Nucleus accumbens (tissue), 56 donors: ENCODE measurements around the gene GRIK4.
A peak's percentile ranks its signal among the peaks of the same experiment; 100 is the strongest.
"Not testable (repeated sequence)": the region's sequence is repeated elsewhere in the genome, so short reads cannot be mapped to it uniquely, and the experiment has no call there.

ENCODE experiments used
- DNase-seq, 56 donors: peaks; one replicate each; lab custom pipeline; 2025; lab: John Stamatoyannopoulos, UW

Gene GRIK4

DNA sequence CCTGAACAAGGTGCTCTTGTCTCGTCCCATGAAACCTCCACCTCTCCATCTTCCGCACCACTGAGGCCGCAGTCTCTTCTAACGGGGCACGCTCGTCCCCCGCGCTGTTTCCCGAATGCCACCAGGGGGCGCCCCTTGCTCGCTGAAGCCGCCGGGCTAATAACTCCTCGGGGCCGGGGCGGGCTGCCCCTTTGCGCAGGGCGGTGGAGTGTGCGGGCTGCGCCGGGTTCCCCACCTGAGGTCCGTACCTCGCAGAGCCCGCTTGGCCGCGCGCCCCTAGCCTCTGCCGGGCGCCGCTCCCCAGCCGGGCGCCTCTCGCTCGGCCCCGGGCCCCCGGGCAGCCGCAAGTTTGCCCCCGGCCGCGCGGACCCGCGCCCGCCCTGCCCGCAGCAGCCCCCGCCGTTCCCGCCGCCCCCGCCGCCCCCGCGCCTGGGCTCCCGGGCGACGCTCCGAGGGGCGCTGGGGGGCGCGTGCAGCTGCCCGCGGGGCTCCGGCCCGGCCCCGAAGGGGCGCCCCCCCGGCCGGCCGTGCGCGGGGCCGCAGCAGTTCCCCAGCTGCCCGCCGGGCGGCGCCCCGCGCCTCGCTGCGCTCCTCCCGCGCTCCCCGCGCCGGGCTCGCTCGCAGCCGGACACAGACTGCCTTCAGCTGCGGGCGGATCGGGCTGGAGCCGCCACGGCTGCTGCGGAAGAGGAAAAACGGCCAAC is at the start of gene GRIK4:
TSS of gene GRIK4 (plus strand) at position 633 of the 704 bp plus-strand sequence. CDS start 148,571 bp downstream, outside the sequence.
- DNase-seq, result peak in 52 of 56 donors; percentile 23 to 94 (median 71)

DNA sequence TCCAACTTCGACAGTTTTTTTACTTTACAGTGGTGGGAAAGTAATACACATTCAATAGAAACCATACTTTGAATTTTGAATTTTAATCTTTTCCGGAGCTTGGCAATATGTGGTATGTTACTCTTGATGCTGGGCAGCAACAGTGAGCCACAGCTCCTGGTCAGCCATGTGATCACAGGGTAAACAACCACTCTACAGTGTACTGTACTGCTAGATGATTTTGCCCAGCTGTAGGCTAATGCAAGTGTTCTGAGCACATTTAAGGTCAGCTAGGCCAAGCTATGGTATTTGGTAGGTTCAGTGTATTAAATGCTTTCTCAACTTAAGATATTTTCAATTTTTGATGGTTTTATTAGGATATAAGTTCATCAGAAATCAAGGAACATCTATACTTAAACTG is 48.7 kb upstream of the GRIK4 start:
- DNase-seq, result no peak

DNA sequence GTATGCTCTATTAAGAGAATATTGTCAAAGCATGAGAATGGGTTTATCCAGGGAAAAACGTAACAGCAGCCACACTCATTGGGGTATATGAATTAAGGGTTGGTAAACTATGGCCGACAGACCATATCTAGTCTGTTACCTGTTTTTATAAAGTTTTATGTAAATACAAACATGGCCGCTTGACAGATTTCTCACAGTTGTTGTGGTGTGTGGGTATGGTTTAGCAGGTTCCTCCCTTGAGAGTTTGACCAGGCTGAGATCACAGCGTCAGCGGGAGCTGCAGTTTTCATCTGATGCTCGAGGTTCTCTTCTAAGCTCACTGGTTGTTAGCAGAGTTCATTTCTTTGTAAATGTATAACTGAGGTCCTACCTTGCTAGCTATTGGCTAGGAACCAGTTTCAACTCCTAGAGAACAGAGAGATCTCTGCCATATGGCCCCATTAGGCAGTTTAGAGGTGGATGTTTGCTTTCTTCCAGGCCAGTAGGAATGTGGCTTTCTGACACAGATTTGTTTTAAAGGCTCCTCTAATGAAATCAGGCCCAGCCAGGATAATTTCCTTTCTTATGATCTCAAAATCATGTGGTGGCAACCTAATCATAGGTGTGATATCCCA is 45.5 kb upstream of the GRIK4 start:
- DNase-seq, result no peak

DNA sequence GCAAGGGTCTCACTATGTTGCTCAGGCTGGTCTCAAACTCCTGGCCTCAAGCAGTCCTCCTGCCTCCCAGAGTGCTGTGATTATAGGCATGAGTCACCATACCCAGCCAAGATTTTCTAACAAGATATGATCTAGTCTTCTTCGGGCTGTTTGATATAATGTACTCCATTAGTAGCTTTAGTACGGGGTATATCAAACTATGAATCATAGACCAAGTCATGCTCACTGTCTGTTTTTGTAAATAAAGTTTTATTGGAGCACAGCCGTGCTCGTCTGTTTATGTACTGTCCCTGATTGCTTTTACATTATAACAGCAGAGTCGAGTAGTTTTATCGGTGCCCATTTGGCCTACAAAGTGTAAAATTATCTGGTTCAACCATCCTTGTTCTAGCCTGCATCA is 43.9 kb upstream of the GRIK4 start:
- DNase-seq, result no peak

- no peak for DNase-seq
Measured at GRCh38 chr11:120471131-120471530, 40.4 kb upstream of the GRIK4 start.

DNA sequence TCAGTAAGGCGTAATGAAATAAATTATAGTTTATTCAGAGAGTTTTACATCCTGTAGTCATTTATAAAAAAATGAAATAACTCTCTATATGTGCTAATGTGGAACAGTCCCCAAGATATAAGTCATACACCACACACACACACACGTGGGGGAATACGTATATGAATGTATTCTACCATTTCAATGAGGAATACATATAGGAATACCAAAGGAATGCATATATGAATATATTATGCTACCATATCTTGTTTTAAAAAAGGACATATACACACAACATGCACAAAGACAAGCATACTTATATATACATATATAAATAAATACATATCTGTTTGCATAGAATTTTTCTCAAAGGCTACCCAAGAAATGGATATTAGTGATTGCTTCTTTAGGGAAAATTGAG is 39.6 kb upstream of the GRIK4 start:
- DNase-seq, result no peak

DNA sequence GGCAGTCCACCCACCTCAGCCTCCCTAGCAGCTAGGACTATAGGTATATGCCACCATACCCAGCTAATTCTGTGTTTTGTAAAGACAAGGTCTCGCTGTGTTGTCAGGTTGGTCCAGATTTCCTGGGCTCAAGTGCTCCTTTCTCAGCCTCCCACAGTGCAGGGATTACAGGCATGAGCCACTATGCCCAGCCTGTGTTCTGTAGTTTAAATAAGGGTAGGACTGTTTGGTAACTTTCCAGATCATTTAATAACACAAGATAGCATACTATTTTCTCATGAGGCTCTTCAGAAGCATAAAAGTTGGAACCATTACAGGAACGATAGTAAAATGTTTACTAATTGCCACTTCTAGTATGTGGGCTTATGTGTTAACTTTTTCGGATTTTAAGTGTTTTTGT is 38.0 kb upstream of the GRIK4 start:
- no peak for DNase-seq

DNA sequence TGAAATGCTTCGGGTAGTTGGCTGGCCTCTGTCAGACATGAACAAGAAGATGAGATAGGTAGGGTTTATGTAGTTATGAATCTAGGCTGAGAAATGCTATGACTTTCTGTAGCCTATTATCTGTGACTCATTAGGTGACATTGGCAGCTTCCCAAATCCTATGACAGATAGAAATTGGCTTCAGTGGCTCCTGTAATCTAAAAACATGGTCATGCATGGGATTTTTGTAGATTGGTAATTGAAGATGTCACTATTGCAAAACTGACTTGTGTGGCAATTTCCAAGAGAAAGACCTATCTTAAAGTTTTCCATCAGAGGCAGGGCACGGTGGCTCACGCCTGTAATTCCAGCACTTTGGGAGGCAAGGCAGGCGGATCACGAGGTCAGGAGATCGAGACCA is 29.4 kb upstream of the GRIK4 start:
- DNase-seq, result no peak

DNA sequence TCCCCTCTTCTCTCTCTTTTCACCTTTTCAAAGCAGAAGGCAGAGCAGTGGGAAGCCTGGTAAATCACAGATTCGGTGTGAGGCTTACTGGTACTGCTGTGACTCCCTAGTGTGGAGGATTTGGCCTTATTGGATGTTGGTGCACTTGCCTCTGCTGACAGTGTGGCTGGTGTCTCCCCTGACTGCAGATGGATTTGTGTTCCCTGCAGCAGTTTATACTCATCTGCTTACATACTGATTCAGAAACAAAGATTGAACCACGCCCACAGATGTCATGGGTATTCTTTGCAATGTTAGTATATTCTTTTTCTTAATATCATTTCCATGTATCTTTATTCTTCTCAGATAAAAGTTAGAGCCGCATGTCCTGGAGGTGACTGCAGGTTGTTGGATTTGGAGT is 26.8 kb upstream of the GRIK4 start:
- no peak for DNase-seq

GRCh38 chr11:120486138-120486537 is 25.4 kb upstream of the GRIK4 start:
- DNase-seq, result no peak

DNA sequence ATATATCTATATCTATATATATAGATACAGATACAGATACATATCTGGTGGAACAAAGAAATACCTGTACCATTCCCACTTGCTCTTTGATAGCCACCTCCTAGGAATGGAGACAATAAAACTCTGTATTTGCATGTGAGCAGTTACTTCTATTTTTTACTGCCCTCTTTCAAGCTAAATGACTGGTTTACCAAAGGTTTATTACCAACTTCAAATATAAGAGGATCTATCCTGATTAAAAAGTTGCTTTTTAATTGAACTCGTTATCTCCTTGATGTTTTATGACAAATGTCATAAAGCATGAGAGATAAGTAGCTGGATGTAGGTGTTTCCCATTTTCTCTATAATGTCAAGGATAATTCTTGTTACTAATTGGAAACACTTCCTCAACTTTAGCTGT is 21.7 kb upstream of the GRIK4 start:
- no peak for DNase-seq

DNA sequence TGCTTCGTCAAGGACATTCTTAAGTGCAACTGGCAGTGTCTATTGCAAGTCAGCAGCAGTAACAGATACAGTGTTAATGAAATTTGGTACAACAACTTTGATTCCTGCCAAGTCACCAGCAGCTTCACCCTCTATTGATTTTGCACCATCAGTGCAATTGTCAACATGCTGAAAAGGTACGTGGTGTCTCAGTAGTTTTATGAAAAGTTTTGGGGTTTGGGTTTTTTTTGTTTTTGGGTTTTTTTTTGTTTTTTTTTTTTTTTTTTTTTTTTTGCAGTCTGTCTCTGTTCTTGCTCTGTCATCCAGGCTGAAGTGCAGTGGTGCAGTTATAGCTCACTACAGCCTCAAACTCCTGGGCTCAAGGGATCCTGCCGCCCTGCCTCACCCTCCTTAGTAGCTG is 19.1 kb upstream of the GRIK4 start:
- no peak for DNase-seq

- DNase-seq, result no peak
Measured at GRCh38 chr11:120494595-120494994, 17.0 kb upstream of the GRIK4 start.

DNA sequence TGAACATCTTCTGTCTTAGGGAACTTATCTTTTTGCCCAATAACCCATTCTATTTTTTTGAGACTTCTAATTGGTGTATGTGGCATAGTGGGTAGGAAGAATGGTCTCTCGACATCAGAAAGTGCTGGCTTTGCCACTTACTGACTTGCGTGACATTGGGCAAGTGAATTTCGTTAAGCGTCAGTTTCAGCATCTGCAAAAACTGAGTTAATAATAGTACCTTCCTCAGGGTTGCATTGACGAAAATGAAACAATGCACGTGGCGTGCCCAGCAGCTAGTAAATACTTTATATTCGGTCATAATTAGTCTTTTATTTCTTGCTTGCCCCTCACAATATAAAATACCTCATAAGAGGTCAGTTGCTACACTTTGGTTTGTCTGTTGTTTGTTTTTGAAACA is 12.5 kb upstream of the GRIK4 start:
- no peak for DNase-seq

DNA sequence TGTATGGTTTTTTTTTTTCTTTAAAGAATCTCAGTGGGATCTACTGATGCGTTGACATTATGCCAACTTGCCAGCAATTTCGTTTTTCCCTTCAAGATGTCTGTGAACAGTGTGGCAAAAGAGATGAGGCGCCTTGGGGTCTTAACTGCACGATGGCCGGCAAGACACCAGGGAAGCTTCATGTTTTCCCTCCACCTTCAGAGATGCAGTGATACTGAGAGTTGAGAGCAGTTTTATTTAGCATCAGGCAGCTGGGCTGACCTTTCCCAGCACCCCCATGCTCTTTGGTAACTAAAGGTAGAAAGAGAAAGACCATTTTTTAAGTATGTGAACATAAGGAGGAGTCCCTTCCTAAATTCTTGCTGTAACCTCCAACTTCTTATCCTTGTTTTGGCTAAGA is 11.7 kb upstream of the GRIK4 start:
- no peak for DNase-seq

DNA sequence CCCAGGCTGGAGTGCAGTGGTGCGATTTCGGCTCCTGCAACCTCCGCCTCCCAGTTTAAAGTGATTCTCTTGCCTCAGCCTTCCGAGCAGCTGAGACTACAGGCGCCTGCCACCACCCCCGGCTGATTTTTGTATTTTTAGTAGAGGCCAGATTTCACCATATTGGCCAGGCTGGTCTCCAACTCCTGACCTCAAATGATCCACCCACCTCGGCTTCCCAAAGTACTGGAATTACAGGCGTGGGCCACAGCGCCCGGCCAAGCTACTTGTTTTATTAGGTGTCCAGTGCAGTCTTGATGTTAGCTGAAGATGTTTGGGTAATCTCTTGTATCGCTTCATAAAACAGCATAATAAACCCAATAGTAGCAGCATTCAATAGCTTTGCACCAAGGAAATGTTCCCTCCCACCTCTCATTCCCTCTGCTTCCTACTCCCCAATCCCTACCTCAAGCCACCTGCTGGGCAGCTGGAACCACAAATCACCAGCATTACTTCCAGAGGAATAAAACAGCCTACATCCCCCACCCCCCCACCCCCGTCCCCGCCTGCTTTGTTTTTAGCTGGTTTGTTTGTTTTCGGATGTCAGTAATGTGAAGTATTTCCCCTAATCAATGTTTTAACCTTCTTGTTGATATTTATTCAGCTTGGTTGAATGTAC is 11.0 kb upstream of the GRIK4 start:
- no peak for DNase-seq

GRCh38 chr11:120501440-120501839 is 10.1 kb upstream of the GRIK4 start:
- no peak for DNase-seq

DNA sequence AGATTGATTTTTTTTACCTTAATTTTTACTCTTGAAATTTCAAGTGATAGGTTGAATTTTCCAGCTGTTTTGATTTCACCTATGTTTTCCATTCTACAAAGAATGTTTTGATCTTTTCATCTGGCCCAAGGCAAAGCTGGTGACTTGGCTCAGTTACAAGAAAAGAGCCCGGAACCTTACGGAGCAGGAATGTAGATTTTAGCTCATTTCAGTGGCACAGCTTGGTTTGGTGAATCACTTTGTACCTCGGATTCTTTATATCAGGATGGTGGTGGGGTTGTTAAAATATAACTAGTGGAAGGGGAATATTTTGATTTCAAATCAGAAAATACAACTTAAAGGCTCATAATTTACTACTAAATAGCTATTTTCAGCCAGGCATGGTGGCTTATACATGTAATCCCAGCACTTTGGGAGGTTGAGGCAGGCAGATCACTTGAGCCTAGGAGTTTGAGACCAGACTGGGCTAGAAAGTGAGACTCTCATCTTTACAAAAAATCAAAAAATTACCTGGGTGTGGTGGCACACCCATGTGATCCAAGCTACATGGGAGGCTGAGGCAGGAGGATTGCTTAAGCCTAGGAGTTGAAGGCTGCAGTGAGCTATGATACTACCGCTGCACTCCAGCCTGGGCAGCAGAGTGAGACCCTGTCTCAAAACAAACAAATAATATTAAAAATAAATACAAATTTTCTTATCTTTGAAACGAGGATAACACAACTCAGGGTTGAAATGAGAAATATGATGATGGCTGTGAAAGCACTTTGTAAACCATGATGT is 9.4 kb upstream of the GRIK4 start:
- DNase-seq, result no peak

GRCh38 chr11:120503529-120503928 is 8.0 kb upstream of the GRIK4 start:
- DNase-seq, result not testable (repeated sequence)

DNA sequence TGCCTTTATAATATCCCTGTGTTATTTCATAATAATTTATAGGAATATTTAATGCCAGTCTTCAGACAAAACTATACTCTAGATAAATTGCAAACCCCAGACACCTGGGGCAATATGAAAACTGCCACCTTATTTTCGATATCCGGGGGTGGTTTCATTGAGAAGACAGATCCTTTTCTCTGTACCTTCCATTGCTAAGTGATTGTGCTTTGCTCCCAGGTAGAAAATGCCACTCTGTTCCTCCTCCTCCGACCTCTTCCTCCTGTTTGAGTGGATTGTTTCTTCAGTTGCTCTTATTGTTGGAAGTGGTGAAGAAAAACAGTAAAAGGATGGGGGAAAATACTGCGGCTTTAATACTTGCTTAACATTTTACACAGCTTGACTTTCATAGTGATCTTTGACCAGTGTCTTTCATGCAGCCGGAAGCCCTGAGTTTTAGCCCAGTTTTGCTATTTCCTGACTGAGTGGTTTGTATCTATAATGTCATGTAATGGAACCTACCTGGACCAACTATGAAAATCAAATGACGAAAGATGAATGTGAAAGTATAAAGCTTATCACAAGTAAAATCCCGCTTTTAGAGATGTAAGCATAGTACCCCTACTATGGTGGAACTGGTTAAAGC is 5.6 kb upstream of the GRIK4 start:
- no peak for DNase-seq
